A549 (cell line): ENCODE measurements around the gene APELA. TPM values are rescaled to one million over a fixed set of nuclear protein-coding genes. Genes with fewer than 3 reads are reported as not detected.

ENCODE experiments used
- ATAC-seq, 2 experiments: fragments of 200-7000 bp in 1 of 2; fragments of >200 bp in 1 of 2; cut with Nextera tagmentation in 1 of 2; cut with Tn5 transposase in 1 of 2; 3 replicates each; pipeline versions ENCODE4 v1.8.0 to v1.9.1; 2018 to 2020; ENCODE audit warnings: mild to moderate bottlenecking in 1 of 2, moderate library complexity in 1 of 2
- CTCF ChIA-PET: fragments of 300-600 bp; sonication (Branson Sonifier 250); formaldehyde crosslinking; extraction: SDS; loops from one replicate; lab custom pipeline; 2021; ENCODE audit warnings: antibody characterized with exemption, inconsistent platforms; lab: Yijun Ruan, JAX
- POLR2A ChIA-PET: fragments of 350-600 bp; formaldehyde crosslinking; extraction: SDS; loops from one replicate; lab custom pipeline; 2021; ENCODE audit warnings: antibody characterized with exemption, inconsistent platforms; lab: Yijun Ruan, JAX
- DNase-seq, 2 experiments: peaks; one replicate each; pipeline versions ENCODE4 v3.0.0 to v3.0.0-alpha.2; 2011 to 2016; ENCODE audit warnings: low read depth in 1 of 2, low spot score in 1 of 2
- FAIRE-seq: peaks from 2 replicates; lab custom pipeline; 2011; peaks lifted over from hg19 to GRCh38; lab: Jason Lieb, UNC
- H3K27ac ChIP-seq, 2 experiments: fragments of >200 bp; sonication (Bioruptor Twin); formaldehyde crosslinking; 3 replicates each; pipeline ENCODE4 v1.5.1; 2016 to 2017
- H3K4me1 ChIP-seq: fragments of >200 bp; sonication (Bioruptor Twin); formaldehyde crosslinking; 3 replicates; pipeline ENCODE4 v1.6.1; 2016
- H3K4me2 ChIP-seq: fragments of >200 bp; sonication (Bioruptor Twin); formaldehyde crosslinking; 3 replicates; pipeline ENCODE4 v1.6.1; 2016
- H3K4me3 ChIP-seq: fragments of >200 bp; sonication (Bioruptor Twin); formaldehyde crosslinking; 3 replicates; pipeline ENCODE4 v1.5.1; 2016
- H3K9me3 ChIP-seq: fragments of >200 bp; sonication (Bioruptor Twin); formaldehyde crosslinking; 3 replicates; pipeline ENCODE4 v1.6.1; 2016
- BHLHE40 ChIP-seq: IDR thresholded peaks from 2 replicates; pipeline ENCODE4 v1.6.1; 2012; ENCODE audit warnings: low read depth, low read length, inconsistent platforms
- CBX8 ChIP-seq: fragments of 200-600 bp; sonication (generic); IDR thresholded peaks from 2 replicates; pipeline ENCODE4 v1.6.1; 2016
- CEBPB ChIP-seq, 2 experiments: fragments of >200 bp in 1 of 2; sonication (Bioruptor Twin) in 1 of 2; formaldehyde crosslinking in 1 of 2; IDR thresholded peaks; 2 replicates each; pipeline ENCODE4 v1.6.1; 2012 to 2016
- CHD4 ChIP-seq: fragments of 200-600 bp; sonication (generic); IDR thresholded peaks from 2 replicates; pipeline ENCODE4 v1.6.1; 2016; ENCODE audit warnings: antibody characterized with exemption, mild to moderate bottlenecking, borderline replicate concordance
- EHMT2 ChIP-seq: fragments of 200-600 bp; sonication (generic); IDR thresholded peaks from 2 replicates; pipeline ENCODE4 v1.6.1; 2016; ENCODE audit warnings: antibody characterized with exemption, low read depth, mild to moderate bottlenecking, moderate library complexity
- FOXS1 ChIP-seq: fragments of 250-450 bp; sonication (Bioruptor Pico); IDR thresholded peaks from 2 replicates; pipeline ENCODE4 v1.5.0; 2020; ENCODE audit warnings: mild to moderate bottlenecking, moderate library complexity
- HDAC2 ChIP-seq: fragments of 200-600 bp; sonication (generic); IDR thresholded peaks from 2 replicates; pipeline ENCODE4 v1.6.1; 2016
- HMGXB4 ChIP-seq: fragments of 250-450 bp; sonication (Bioruptor Pico); IDR thresholded peaks from 2 replicates; pipeline ENCODE4 v1.5.0; 2021; ENCODE audit warnings: mild to moderate bottlenecking, moderate library complexity, borderline replicate concordance
- JUNB ChIP-seq: fragments of >200 bp; sonication (Bioruptor Twin); formaldehyde crosslinking; IDR thresholded peaks from 2 replicates; pipeline ENCODE4 v1.6.1; 2016
- KDM1A ChIP-seq: fragments of 200-600 bp; sonication (generic); IDR thresholded peaks from 2 replicates; pipeline ENCODE4 v1.6.1; 2016; ENCODE audit warnings: low read depth, mild to moderate bottlenecking
- MAFK ChIP-seq: fragments of 450-650 bp; IDR thresholded peaks from 2 replicates; pipeline ENCODE4 v1.6.1; 2014; ENCODE audit not compliant: partially characterized antibody
- MAX ChIP-seq: IDR thresholded peaks from 2 replicates; pipeline ENCODE4 v1.6.1; 2012
- NFE2L2 ChIP-seq: fragments of 150-350 bp; conservative IDR thresholded peaks from 2 replicates; pipeline ENCODE4 v1.6.1; 2014; ENCODE audit warnings: low read length
- NPAS2 ChIP-seq: fragments of 250-450 bp; sonication (Bioruptor Pico); IDR thresholded peaks from 2 replicates; pipeline ENCODE4 v1.8.0; 2022; ENCODE audit warnings: mild to moderate bottlenecking, moderate library complexity, borderline replicate concordance
- POLR2AphosphoS2 ChIP-seq: conservative IDR thresholded peaks from 2 replicates; pipeline ENCODE4 v1.6.1; 2012; ENCODE audit warnings: low read length, improper control_type of control experiment, inconsistent platforms
- RARB ChIP-seq: fragments of 250-450 bp; sonication (Bioruptor Pico); IDR thresholded peaks from 2 replicates; pipeline ENCODE4 v1.8.0; 2021; ENCODE audit warnings: mild to moderate bottlenecking, moderate library complexity
- RCOR1 ChIP-seq: fragments of 150-350 bp; IDR thresholded peaks from 2 replicates; pipeline ENCODE4 v1.6.1; 2014; ENCODE audit warnings: antibody characterized with exemption, low read length, low read depth
- TFCP2L1 ChIP-seq: fragments of 250-450 bp; sonication (Bioruptor Pico); IDR thresholded peaks from 2 replicates; pipeline ENCODE4 v1.5.0; 2021; ENCODE audit warnings: mild to moderate bottlenecking
- ZFP36 ChIP-seq: fragments of 450-650 bp; IDR thresholded peaks from 2 replicates; pipeline ENCODE4 v1.6.1; 2014; ENCODE audit warnings: borderline replicate concordance; ENCODE audit not compliant: partially characterized antibody
- ZSCAN20 ChIP-seq: fragments of 250-450 bp; sonication (Bioruptor Pico); IDR thresholded peaks from 2 replicates; pipeline ENCODE4 v1.8.0; 2022; ENCODE audit warnings: mild to moderate bottlenecking, moderate library complexity
- WGBS: methylation state at CpG from one replicate; pipeline ENCODE4 v1.1.6; 2017; ENCODE audit errors: missing lambda C conversion rate; 5-methylcytosine and 5-hydroxymethylcytosine counted together
- polyA minus RNA-seq: library from RNA; depleted of rRNA, polyadenylated mRNA; stranded (reverse); fragments of >200 nt; gene quantifications from 2 replicates; pipeline ENCODE4 v1.2.3, GENCODE V29; 2011; rRNA and poly(A)+ RNA removed
- polyA plus RNA-seq, 4 experiments: library from polyadenylated mRNA; depleted of rRNA in 3 of 4; stranded (reverse); fragments of >200 nt; fragmentation: RNase III in 1 of 4; extraction: RNeasy Plus Mini Kit Qiagen cat#74134 plus additional on column Dnase treatment in 1 of 4; gene quantifications; 2 replicates in 3 of 4; 3 replicates in 1 of 4; pipeline ENCODE4 v1.2.3, GENCODE V29; 2011 to 2017
- TF ChIP-seq, protein P1 (sequence below): fragments of 200-600 bp; sonication (generic); IDR thresholded peaks from 2 replicates; pipeline ENCODE4 v1.6.1; 2016; ENCODE audit warnings: antibody characterized with exemption, mild to moderate bottlenecking, moderate library complexity
- TF ChIP-seq, protein P2 (sequence below): fragments of 250-450 bp; sonication (Bioruptor Pico); IDR thresholded peaks from 2 replicates; pipeline ENCODE4 v1.5.0; 2020; ENCODE audit warnings: low read depth, mild to moderate bottlenecking, moderate library complexity
- TF ChIP-seq, protein P3 (sequence below): fragments of >200 bp; sonication (Bioruptor Twin); formaldehyde crosslinking; IDR thresholded peaks from 3 replicates; pipeline ENCODE4 v1.5.1; 2016

Gene APELA, protein sequence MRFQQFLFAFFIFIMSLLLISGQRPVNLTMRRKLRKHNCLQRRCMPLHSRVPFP
- not detected in 2 replicates for polyA plus RNA-seq (2011; rRNA removed)
- not detected in 2 replicates for polyA plus RNA-seq (2012; cell fraction: cytosol; rRNA removed)
- polyA plus RNA-seq (2012; cell fraction: nucleus; rRNA removed): not detected in 2 replicates
- not detected in 3 replicates for polyA plus RNA-seq (2017; fragmentation: RNase III; extraction: RNeasy Plus Mini Kit Qiagen cat#74134 plus additional on column Dnase treatment)
- polyA minus RNA-seq: not detected in 2 replicates

GRCh38 chr4:164876700-164877324 lies at the start of gene APELA:
APELA (plus strand) TSS chr4:164877178; CDS start chr4:164877332, 154 bp downstream.
- ChIA-PET CTCF (no interaction called here), POLR2A (no interaction called here)
- WGBS: 7% methylated on average over 7 of the region's 7 CpGs
- no peak for DNase-seq
- Histone ChIP-seq H3K4me2 (no peak within 1 kb of the TSS), H3K4me1 (no peaks in the 10 kb centered on the region), H3K4me3 (no peak within 1 kb of the TSS), H3K27ac (no peak within 1 kb of the TSS), H3K9me3 (no peaks in the 10 kb centered on the region)
- no peak for FAIRE-seq
- TF ChIP-seq NFE2L2 (no peak), RCOR1 (no peak), CHD4 (no peak), CEBPB (IDR thresholded peaks at IDR 0.05) (no peak), JUNB (no peak), ZSCAN20 (CRISPR knock-in tag) (no peak), MAFK (no peak), EHMT2 (no peak), HDAC2 (no peak)
- ATAC-seq: no peak

GRCh38 chr4:164828955-164829354 lies 48.0 kb upstream of the APELA start:
- no peak overlapping the region for H3K4me2 ChIP-seq
- no peaks in the 10 kb centered on the region for H3K9me3 ChIP-seq
- 29% methylated on average over 3 of the region's 3 CpGs for WGBS
- POLR2A ChIA-PET: no interaction called here
- TF ChIP-seq POLR2AphosphoS2 (no peak), NPAS2 (CRISPR knock-in tag) (no peak), TFCP2L1 (CRISPR knock-in tag) (no peak), KDM1A (no peak), NFE2L2 (no peak), MAX (no peak), BHLHE40 (no peak), HMGXB4 (no peak), FOXS1 (CRISPR knock-in tag) (no peak), RARB (CRISPR knock-in tag) (no peak), CBX8 (no peak), ZFP36 (no peak), HDAC2 (no peak)
- TF ChIP-seq, protein P1, sequence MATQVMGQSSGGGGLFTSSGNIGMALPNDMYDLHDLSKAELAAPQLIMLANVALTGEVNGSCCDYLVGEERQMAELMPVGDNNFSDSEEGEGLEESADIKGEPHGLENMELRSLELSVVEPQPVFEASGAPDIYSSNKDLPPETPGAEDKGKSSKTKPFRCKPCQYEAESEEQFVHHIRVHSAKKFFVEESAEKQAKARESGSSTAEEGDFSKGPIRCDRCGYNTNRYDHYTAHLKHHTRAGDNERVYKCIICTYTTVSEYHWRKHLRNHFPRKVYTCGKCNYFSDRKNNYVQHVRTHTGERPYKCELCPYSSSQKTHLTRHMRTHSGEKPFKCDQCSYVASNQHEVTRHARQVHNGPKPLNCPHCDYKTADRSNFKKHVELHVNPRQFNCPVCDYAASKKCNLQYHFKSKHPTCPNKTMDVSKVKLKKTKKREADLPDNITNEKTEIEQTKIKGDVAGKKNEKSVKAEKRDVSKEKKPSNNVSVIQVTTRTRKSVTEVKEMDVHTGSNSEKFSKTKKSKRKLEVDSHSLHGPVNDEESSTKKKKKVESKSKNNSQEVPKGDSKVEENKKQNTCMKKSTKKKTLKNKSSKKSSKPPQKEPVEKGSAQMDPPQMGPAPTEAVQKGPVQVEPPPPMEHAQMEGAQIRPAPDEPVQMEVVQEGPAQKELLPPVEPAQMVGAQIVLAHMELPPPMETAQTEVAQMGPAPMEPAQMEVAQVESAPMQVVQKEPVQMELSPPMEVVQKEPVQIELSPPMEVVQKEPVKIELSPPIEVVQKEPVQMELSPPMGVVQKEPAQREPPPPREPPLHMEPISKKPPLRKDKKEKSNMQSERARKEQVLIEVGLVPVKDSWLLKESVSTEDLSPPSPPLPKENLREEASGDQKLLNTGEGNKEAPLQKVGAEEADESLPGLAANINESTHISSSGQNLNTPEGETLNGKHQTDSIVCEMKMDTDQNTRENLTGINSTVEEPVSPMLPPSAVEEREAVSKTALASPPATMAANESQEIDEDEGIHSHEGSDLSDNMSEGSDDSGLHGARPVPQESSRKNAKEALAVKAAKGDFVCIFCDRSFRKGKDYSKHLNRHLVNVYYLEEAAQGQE: no peak
- TF ChIP-seq, protein P2, sequence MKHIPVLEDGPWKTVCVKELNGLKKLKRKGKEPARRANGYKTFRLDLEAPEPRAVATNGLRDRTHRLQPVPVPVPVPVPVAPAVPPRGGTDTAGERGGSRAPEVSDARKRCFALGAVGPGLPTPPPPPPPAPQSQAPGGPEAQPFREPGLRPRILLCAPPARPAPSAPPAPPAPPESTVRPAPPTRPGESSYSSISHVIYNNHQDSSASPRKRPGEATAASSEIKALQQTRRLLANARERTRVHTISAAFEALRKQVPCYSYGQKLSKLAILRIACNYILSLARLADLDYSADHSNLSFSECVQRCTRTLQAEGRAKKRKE (CRISPR knock-in tag): no peak
- TF ChIP-seq, protein P3, sequence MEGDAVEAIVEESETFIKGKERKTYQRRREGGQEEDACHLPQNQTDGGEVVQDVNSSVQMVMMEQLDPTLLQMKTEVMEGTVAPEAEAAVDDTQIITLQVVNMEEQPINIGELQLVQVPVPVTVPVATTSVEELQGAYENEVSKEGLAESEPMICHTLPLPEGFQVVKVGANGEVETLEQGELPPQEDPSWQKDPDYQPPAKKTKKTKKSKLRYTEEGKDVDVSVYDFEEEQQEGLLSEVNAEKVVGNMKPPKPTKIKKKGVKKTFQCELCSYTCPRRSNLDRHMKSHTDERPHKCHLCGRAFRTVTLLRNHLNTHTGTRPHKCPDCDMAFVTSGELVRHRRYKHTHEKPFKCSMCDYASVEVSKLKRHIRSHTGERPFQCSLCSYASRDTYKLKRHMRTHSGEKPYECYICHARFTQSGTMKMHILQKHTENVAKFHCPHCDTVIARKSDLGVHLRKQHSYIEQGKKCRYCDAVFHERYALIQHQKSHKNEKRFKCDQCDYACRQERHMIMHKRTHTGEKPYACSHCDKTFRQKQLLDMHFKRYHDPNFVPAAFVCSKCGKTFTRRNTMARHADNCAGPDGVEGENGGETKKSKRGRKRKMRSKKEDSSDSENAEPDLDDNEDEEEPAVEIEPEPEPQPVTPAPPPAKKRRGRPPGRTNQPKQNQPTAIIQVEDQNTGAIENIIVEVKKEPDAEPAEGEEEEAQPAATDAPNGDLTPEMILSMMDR: no peak
- H3K27ac ChIP-seq: no peak overlapping the region
- H3K4me3 ChIP-seq: no peak overlapping the region
- no peaks in the 10 kb centered on the region for H3K4me1 ChIP-seq
- CTCF ChIA-PET: no interaction called here
- ATAC-seq: no peak
- no peak for FAIRE-seq
- no peak for DNase-seq
